ENCODE measurements around the gene HOXD1.
A peak's percentile ranks its signal among the peaks of the same experiment; 100 is the strongest.

HOXD1 gene

DNA sequence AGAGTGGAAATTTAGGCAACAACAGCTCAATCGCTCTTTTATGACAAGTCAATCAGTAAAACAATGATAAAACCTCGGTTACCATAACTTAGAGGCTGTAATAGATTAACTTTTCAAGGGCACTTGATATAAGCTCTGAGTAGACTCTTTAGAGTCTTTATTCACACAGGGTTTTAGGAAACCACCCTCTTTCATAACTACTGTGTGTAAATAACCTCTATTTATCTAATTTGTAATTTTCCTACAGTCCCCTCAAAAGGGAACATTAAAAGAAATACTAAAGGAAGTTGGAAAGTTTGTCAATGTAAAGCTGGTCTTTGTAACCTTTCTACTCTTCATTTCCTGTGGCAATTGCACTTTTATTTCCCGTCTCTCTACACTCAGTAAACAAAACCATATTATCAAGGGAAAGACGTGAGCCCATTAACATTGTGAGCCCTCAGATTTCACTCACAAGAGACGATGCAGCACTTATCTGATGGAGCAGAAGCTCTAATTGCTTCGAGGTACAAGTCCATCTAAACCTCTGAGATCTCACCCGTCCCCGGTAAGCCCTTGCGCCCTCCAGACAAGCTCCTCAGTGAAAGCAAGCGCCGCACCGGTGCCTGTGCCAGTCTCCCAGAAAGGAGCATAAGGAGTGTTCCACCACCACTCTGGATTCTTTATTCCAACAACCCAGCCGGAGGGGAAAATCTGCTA, 1.1 kb upstream of the HOXD1 start:
- DNase-seq = no peak

DNA sequence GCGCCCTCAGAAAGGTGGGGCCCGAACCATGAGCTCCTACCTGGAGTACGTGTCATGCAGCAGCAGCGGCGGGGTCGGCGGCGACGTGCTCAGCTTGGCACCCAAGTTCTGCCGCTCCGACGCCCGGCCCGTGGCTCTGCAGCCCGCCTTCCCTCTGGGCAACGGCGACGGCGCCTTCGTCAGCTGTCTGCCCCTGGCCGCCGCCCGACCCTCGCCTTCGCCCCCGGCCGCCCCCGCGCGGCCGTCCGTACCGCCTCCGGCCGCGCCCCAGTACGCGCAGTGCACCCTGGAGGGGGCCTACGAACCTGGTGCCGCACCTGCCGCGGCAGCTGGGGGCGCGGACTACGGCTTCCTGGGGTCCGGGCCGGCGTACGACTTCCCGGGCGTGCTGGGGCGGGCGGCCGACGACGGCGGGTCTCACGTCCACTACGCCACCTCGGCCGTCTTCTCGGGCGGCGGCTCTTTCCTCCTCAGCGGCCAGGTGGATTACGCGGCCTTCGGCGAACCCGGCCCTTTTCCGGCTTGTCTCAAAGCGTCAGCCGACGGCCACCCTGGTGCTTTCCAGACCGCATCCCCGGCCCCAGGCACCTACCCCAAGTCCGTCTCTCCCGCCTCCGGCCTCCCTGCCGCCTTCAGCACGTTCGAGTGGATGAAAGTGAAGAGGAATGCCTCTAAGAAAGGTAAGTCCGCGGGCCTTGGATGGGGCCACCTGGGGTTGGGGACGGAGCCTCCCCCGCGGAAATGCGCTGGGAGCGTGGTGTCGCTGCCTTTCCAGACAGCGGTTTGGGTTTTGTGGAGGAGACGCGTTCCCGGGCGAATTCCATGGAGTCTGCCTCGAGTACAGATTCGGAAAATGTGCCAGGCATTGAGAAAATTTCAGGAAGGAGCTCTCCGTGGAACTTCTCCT, 559 bp downstream of the HOXD1 start:
- no peak for DNase-seq

GRCh38 chr2:176189681-176190641, 1.5 kb downstream of the HOXD1 start:
- no peak for DNase-seq

- DNase-seq = no peak
These were observed 3.9 kb downstream of the HOXD1 start for GRCh38 chr2:176192351-176192750.

GRCh38 chr2:176193048-176193447, 4.6 kb downstream of the HOXD1 start:
- no peak for DNase-seq

DNA sequence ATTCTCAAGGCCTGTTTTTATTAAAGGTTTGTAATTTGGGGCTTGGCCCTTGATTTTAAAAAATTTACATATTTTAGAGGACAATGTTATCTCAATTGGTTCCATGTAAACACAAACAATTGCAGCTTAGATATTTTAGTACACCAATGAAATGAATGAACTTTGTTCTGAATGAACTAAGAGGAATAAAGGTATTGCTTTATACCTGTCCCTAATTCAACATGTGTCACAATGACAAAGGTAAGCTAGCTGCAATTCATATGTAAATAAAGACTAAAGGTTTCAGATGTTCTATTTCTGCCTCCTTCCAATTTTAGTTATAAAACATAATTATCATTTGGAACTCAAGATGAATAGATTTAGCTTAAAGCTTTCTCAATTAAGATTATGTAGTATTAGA, 11.4 kb downstream of the HOXD1 start:
- DNase-seq = no peak

DNA sequence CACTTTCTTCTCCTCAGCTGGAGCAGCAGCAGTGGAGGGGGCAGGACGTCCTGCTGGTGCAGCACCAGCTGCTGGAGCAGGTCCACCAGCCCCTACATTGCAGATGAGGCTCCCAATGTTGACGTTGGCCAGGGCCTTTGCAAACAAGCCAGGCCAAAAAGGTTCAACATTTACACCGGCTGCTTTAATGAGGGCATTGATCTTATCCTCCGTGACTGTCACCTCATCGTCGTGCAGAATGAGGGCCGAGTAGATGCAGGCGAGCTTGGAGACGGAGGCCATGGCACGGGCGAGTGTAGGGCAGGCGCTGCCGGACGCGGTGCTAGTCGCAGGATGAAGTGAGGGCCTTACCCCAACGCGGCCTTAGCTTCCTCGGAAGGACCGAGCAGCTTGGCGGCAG, 12.5 kb downstream of the HOXD1 start:
- DNase-seq = no peak

- no peak for DNase-seq
These were observed 14.0 kb downstream of the HOXD1 start for GRCh38 chr2:176202491-176202890.

DNA sequence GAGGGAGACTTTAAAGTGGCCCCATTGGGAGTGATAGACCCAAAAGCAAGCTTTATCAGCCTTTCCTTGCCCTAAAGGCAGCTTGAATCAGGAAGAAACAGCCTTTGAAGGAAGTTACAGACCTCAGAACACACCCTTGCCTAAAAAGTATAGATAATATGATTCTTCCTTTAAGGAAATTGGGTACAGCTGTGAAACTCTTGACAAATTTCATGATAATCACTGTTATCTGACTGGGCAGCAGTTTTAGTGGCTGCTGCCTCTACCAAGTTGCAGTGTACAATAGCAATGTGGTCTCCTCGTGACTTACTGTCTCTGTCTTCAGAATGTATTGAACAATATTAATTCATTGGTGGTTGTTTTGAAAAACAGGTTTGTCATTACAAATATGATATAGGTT, 16.7 kb downstream of the HOXD1 start:
- no peak for DNase-seq

DNA sequence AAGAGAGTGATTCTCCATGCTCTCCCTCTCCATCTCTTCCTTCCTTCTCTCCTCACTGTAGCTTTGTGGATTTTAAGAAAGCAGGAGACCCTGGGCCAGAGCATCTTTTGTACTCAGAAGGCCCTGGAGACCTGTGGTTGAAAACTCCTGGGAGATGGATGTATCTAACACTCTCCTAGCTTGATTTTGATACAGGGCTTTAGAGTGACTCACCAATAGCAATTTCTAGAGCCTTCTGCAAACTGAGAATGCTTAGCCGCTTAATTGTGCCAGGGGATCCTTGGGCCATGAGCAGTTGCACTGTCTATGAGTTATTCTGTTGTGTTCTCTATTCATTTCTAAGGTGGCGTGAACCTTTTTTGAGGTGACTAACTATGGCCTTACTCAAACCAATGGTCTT, 17.7 kb downstream of the HOXD1 start:
- peak; percentile 13 for DNase-seq

GRCh38 chr2:176206682-176207081, 18.2 kb downstream of the HOXD1 start:
- DNase-seq = peak; percentile 68

- no peak for DNase-seq
These were observed 22.6 kb downstream of the HOXD1 start for GRCh38 chr2:176211110-176211509.

GRCh38 chr2:176212276-176212675, 23.8 kb downstream of the HOXD1 start:
- no peak for DNase-seq

DNA sequence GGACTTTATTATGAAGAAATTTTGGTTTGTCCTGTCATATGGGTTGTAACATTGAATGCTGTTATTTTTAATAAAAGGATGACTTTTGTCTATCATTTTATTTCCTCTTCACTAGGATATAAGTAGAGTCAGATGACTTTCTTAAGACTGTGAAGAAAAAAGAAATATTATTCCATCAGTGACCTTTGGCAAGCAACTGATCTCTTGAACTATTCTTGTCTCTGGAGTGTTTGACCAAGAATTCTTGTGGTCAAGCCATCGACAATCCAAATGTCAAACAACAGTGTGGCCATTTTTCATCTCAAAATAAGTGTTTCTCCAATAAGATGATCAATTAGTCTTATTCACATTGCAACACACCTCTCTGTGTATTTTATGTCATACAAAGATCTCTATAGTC, 24.9 kb downstream of the HOXD1 start:
- DNase-seq = no peak

DNA sequence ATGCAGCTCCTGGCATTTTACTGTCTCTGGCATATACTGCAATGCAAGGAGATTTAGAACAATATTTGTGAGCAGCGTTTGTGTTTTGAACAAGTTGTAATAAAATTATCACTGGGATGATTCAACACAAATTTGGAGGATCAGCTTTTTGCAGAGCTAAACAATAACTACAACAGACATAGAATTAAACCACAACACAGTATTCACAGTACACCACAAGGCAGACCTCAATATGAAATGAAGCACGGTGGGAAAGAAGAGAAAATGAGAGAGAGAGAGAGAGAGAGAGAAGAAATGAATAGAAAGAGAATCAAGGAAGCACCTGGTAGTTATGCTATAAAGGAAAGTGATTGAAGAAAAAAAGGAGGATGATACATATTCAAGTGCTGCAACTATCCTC, 39.4 kb downstream of the HOXD1 start:
- DNase-seq = no peak

DNA sequence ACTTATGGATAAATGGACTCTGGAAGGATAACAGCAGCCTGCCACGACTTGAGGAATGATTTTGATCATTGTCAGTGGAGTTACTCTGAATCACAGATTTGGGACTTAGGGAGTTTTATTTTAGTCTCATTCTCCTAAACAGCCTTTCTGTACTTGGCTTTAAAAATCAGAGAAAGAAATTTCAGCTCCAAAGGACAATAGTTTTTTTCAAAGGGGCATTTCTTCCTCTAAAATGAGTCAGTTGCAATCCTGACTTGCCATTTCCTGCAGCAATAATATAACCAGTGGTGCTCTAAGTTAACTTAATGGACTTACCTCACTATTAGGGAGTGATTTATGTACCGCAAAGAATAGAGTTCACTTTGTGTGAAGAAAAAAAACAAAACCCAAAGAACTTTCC, 45.7 kb downstream of the HOXD1 start:
- DNase-seq = no peak

DNA sequence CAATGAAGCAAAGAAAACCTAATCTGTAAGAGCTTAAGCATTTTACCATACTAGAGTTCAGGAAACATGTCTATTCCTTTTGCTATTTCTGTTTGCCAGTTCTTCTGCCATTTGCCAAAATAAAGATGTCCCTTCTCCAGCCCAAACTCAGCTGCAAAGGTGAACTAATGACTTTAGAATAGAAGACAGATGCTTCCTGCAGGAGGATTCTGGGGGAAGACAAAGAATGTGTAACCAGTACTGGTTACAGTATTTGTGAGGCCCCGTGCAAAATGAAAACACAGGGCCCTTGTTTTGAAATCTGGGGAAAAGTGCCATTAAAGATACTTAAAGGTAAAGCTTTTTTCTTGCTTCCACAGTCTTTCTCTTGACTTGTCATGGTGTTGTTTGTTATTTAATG, 46.5 kb downstream of the HOXD1 start:
- DNase-seq = no peak

GRCh38 chr2:176237456-176237855, 49.0 kb downstream of the HOXD1 start:
- no peak for DNase-seq

GRCh38 chr2:176239031-176239430, 50.6 kb downstream of the HOXD1 start:
- DNase-seq = no peak

- no peak for DNase-seq
These were observed 51.8 kb downstream of the HOXD1 start for GRCh38 chr2:176240301-176240700.
